Glutamatergic neuron (in vitro differentiated cells): ENCODE data around the gene ISM2. TPM values are rescaled to one million over a fixed set of nuclear protein-coding genes. Genes with fewer than 3 reads are reported as not detected.

Experiments
- DNase-seq: peaks from one replicate; pipeline ENCODE4 v3.0.0; 2022
- H3K27ac Mint-ChIP-seq: one replicate; pipeline ENCODE4 v1.8.0; 2020; ENCODE audit warnings: mild to moderate bottlenecking, mixed read lengths, inconsistent platforms; ENCODE audit not compliant: unreplicated experiment
- H3K27me3 Mint-ChIP-seq: one replicate; pipeline ENCODE4 v1.8.0; 2020; ENCODE audit warnings: mild to moderate bottlenecking, moderate library complexity, mixed read lengths, inconsistent platforms; ENCODE audit not compliant: unreplicated experiment
- H3K36me3 Mint-ChIP-seq: one replicate; pipeline ENCODE4 v1.8.0; 2020; ENCODE audit warnings: mild to moderate bottlenecking, mixed read lengths, inconsistent platforms; ENCODE audit not compliant: unreplicated experiment
- H3K4me1 Mint-ChIP-seq: one replicate; pipeline ENCODE4 v1.8.0; 2020; ENCODE audit warnings: mild to moderate bottlenecking, low read depth, mixed read lengths, inconsistent platforms; ENCODE audit not compliant: unreplicated experiment
- H3K4me3 Mint-ChIP-seq: one replicate; pipeline ENCODE4 v1.8.0; 2020; ENCODE audit warnings: mild to moderate bottlenecking, mixed read lengths, inconsistent platforms; ENCODE audit not compliant: unreplicated experiment
- H3K9me3 Mint-ChIP-seq: one replicate; pipeline ENCODE4 v1.8.0; 2020; ENCODE audit warnings: mild to moderate bottlenecking, moderate library complexity, mixed read lengths, inconsistent platforms; ENCODE audit not compliant: unreplicated experiment
- total RNA-seq: library from RNA; stranded (reverse); fragmentation: NEBNext Ultra II Directional; extraction: Animal tissue kit (Norgen Biotek cat#: 25700); gene quantifications from one replicate; pipeline ENCODE4 v1.2.1, GENCODE V29; 2021; ENCODE audit not compliant: unreplicated experiment
- TF ChIP-seq, protein P1 (sequence below): fragments of 200-600 bp; sonication (generic); IDR thresholded peaks from one replicate; pipeline ENCODE4 v1.5.0; 2021; ENCODE audit not compliant: partially characterized antibody, unreplicated experiment

Gene ISM2
- total RNA-seq, 1 donor from 2014 or later, result not detected

DNA sequence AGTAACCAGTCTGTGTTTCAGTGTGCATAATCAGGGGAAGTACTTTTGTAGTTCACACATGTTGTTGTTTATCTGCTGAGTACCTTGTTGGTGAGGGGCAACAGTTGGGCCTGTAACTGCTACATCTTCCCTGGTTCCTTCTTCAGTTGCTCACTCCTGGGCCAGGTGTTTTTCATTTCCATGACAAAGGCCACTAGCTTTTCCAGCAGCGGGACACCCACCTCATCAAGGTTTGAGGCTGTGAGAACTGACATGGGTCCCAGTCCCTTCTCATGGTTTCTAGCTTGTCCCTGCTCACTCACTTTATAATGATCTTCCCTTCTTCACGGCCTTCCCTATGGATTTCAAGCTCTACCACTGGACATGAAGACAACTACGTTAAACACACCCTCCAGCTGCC, 73.8 kb downstream of the ISM2 start:
- peaks cover 3% of the 10 kb centered on the region for H3K9me3 Mint-ChIP-seq
- TF ChIP-seq, protein P1, sequence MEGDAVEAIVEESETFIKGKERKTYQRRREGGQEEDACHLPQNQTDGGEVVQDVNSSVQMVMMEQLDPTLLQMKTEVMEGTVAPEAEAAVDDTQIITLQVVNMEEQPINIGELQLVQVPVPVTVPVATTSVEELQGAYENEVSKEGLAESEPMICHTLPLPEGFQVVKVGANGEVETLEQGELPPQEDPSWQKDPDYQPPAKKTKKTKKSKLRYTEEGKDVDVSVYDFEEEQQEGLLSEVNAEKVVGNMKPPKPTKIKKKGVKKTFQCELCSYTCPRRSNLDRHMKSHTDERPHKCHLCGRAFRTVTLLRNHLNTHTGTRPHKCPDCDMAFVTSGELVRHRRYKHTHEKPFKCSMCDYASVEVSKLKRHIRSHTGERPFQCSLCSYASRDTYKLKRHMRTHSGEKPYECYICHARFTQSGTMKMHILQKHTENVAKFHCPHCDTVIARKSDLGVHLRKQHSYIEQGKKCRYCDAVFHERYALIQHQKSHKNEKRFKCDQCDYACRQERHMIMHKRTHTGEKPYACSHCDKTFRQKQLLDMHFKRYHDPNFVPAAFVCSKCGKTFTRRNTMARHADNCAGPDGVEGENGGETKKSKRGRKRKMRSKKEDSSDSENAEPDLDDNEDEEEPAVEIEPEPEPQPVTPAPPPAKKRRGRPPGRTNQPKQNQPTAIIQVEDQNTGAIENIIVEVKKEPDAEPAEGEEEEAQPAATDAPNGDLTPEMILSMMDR, result no peak
- H3K4me3 Mint-ChIP-seq, result no peak overlapping the region
- DNase-seq, result no peak
- H3K27me3 Mint-ChIP-seq, result no peaks in the 10 kb centered on the region
- H3K27ac Mint-ChIP-seq, result no peak overlapping the region
- H3K4me1 Mint-ChIP-seq, result no peaks in the 10 kb centered on the region
- H3K36me3 Mint-ChIP-seq, result peaks cover 14% of the 10 kb centered on the region

Other genes with a start within 250 kb of the ISM2 start
- 0.22 TPM for gene NGB, start 227.6 kb downstream of the ISM2 start, total RNA-seq
- gene POMT2, start 177.9 kb downstream of the ISM2 start, total RNA-seq, result 41.5 TPM
- gene GSTZ1, start 177.8 kb downstream of the ISM2 start, total RNA-seq, result 23.1 TPM
- 9.8 TPM for gene TMED8, start 121.7 kb downstream of the ISM2 start, total RNA-seq
- 0.47 TPM for gene SAMD15, start 121.4 kb downstream of the ISM2 start, total RNA-seq
- 0.69 TPM for gene NOXRED1, start 75.3 kb downstream of the ISM2 start, total RNA-seq
- gene VIPAS39, start 41.2 kb downstream of the ISM2 start, total RNA-seq, result 31.6 TPM
- 117 TPM for gene AHSA1, start 40.7 kb downstream of the ISM2 start, total RNA-seq
- gene SPTLC2, start 117.8 kb upstream of the ISM2 start, total RNA-seq, result 33.9 TPM
- gene ALKBH1, start 209.2 kb upstream of the ISM2 start, total RNA-seq, result 16.0 TPM
- 126 TPM for gene SLIRP, start 209.3 kb upstream of the ISM2 start, total RNA-seq